MM.1S (cell line): ENCODE measurements around the gene POLA2.

Experiments used
- CTCF ChIP-seq: fragments of 300-600 bp; sonication (generic); IDR thresholded peaks from 2 replicates; pipeline ENCODE4 v1.5.1; 2016; ENCODE audit warnings: antibody characterized with exemption, low read length, mixed read lengths
- EZH2phosphoT487 ChIP-seq: fragments of 300-600 bp; sonication (generic); IDR thresholded peaks from 2 replicates; pipeline ENCODE4 v1.6.1; 2018; ENCODE audit warnings: antibody characterized with exemption, low read length

- TF ChIP-seq CTCF = no peak
- TF ChIP-seq EZH2phosphoT487 = no peak
These were observed 45.8 kb downstream of the POLA2 start for GRCh38 chr11:65307298-65308229.
